Uterus (tissue), 2 donors: ENCODE data around the gene ATP10D.

Experiments
- POLR2A ChIP-seq, 2 donors: fragments of 450-650 bp; IDR thresholded peaks; one replicate each; pipeline ENCODE4 v1.6.1; 2016; ENCODE audit warnings: antibody characterized with exemption in 2 of 2, mild to moderate bottlenecking in 1 of 2, moderate library complexity in 1 of 2
- TF ChIP-seq, protein P1 (sequence below), 4 experiments: fragments of 200-600 bp in 2 of 4; fragments of 450-650 bp in 2 of 4; sonication (generic) in 2 of 4; IDR thresholded peaks; one replicate each; pipeline ENCODE4 v1.5.1; 2016 to 2019; ENCODE audit warnings: antibody characterized with exemption in 4 of 4, mild to moderate bottlenecking in 2 of 4, moderate library complexity in 1 of 4

DNA sequence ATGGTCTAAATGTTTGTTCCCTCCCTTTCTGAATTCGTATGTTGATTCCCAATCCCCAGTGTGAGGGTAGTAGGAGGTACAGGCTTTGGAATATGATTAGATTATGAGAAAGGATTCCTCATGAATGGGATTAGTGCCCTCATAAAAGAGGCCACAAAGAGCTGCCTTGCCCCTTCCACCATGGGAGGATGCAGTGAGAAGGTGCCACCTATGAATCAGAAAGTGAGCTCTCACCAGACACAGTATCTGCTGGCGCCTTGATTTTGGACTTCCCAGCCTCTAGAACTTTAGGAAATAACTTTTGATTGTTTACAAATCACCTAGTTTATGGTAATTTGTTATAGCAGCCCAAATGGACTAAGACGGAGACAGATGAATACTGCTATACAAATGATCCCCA lies 3.6 kb downstream of the ATP10D start:
- TF ChIP-seq, protein P1, sequence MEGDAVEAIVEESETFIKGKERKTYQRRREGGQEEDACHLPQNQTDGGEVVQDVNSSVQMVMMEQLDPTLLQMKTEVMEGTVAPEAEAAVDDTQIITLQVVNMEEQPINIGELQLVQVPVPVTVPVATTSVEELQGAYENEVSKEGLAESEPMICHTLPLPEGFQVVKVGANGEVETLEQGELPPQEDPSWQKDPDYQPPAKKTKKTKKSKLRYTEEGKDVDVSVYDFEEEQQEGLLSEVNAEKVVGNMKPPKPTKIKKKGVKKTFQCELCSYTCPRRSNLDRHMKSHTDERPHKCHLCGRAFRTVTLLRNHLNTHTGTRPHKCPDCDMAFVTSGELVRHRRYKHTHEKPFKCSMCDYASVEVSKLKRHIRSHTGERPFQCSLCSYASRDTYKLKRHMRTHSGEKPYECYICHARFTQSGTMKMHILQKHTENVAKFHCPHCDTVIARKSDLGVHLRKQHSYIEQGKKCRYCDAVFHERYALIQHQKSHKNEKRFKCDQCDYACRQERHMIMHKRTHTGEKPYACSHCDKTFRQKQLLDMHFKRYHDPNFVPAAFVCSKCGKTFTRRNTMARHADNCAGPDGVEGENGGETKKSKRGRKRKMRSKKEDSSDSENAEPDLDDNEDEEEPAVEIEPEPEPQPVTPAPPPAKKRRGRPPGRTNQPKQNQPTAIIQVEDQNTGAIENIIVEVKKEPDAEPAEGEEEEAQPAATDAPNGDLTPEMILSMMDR (IDR thresholded peaks at IDR 0.05): no peak
- TF ChIP-seq POLR2A (IDR thresholded peaks at IDR 0.05): no peak
